ENCODE data around the gene GPR50. TPM values are rescaled to one million over a fixed set of nuclear protein-coding genes. Genes with fewer than 3 reads are reported as not detected.

Gene GPR50
- total RNA-seq, 3 donors from 2014 or later (not counting 1 experiment from before 2014, with no cell fraction given) = not detected

DNA sequence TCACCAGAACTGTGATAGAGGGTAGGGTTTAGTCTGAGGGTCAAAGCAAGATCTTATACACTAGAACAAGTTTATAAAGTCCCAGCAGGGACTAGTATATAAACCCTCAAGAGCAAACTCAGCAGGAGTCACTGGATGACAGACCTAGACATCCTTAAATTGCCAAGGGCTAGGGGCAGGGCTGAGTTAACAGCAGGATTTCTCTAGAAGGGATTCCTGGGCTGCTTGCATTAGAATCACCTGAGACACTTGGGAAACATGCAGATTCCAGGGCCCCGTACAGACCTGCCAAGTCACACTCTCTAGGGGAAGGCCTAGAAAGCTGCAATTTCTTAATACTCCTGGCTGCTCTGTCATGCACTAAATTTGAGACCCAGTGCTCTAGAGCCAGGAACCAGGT, 6.6 kb upstream of the GPR50 start:
- intact Hi-C loops (cut with micrococcal nuclease) = no loop called here
- ATAC-seq = no peak
- Histone ChIP-seq H3K9me3 (ENCODE audit: control insufficient read depth, insufficient read depth, low read length) (no peaks in the 10 kb centered on the region), H3K4me3 (ENCODE audit: low read length) (no peak overlapping the region), H3K27ac (ENCODE audit: low read length) (no peak overlapping the region), H3K4me1 (ENCODE audit: control insufficient read depth, insufficient read depth, low read length) (no peaks in the 10 kb centered on the region), H3K36me3 (ENCODE audit: control insufficient read depth, insufficient read depth, low read length) (no peaks in the 10 kb centered on the region), H3K27me3 (ENCODE audit: control insufficient read depth, insufficient read depth, low read length) (no peaks in the 10 kb centered on the region)
- TF ChIP-seq, protein P1, sequence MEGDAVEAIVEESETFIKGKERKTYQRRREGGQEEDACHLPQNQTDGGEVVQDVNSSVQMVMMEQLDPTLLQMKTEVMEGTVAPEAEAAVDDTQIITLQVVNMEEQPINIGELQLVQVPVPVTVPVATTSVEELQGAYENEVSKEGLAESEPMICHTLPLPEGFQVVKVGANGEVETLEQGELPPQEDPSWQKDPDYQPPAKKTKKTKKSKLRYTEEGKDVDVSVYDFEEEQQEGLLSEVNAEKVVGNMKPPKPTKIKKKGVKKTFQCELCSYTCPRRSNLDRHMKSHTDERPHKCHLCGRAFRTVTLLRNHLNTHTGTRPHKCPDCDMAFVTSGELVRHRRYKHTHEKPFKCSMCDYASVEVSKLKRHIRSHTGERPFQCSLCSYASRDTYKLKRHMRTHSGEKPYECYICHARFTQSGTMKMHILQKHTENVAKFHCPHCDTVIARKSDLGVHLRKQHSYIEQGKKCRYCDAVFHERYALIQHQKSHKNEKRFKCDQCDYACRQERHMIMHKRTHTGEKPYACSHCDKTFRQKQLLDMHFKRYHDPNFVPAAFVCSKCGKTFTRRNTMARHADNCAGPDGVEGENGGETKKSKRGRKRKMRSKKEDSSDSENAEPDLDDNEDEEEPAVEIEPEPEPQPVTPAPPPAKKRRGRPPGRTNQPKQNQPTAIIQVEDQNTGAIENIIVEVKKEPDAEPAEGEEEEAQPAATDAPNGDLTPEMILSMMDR (IDR thresholded peaks at IDR 0.05) = no peak
- Mint-ChIP-seq H3K27me3 (ENCODE audit: low read depth in 2 of 2) (peaks cover 4 to 36% of the 10 kb centered on the region in 2 donors), H3K36me3 (no peaks in the 10 kb centered on the region), H3K9me3 (no peaks in the 10 kb centered on the region), H3K4me3 (no peak overlapping the region), H3K4me1 (no peaks in the 10 kb centered on the region), H3K27ac (no peak overlapping the region)
- 88% methylated on average over 1 of the region's 1 CpG for WGBS (ENCODE audit: insufficient coverage)
- no peak for DNase-seq

DNA sequence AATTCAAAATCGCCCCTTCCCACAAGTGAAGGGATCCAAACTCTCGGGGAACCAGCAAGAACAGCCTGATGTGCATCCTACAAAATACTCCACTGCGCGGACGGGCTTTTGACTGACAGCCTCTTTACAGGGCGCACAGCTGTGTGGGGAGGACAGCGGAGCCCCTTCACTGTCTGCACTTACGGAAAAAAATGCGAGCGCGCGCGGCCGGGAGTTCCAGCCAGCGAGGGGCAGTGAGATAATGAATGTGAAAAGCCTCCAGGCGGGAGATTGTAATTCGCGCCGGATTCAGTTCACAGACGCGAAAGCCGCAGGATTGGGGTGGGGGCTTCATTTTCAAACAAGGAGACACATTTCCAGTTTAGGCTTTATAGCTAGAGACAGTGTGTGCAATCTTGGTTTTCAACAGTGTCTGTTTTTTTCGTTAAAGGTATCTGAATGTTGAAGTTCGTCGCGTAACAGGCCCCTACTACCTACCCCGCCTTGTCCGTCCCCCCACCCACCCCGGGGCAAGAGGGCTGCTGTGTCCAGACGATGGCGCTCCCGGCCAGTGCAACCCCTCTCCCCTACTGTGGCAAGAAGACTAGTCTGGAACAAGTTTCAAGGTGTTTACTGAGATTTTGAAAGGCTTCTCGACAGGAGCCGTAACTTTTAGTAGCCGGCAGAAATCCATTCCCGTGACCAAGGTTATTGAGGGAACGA, 1.7 kb upstream of the GPR50 start:
- WGBS (ENCODE audit: insufficient coverage) = 8% methylated on average over 28 of the region's 37 CpGs
- Mint-ChIP-seq H3K27me3 (ENCODE audit: low read depth in 2 of 2) (peaks cover 25 to 41% of the 10 kb centered on the region in 2 donors), H3K4me3 (no peak overlapping the region), H3K9me3 (no peaks in the 10 kb centered on the region), H3K27ac (no peak overlapping the region), H3K36me3 (no peaks in the 10 kb centered on the region), H3K4me1 (no peaks in the 10 kb centered on the region)
- no peak for ATAC-seq
- Histone ChIP-seq H3K9me3 (ENCODE audit: control insufficient read depth, insufficient read depth, low read length) (no peaks in the 10 kb centered on the region), H3K36me3 (ENCODE audit: control insufficient read depth, insufficient read depth, low read length) (no peaks in the 10 kb centered on the region), H3K4me1 (ENCODE audit: control insufficient read depth, insufficient read depth, low read length) (no peaks in the 10 kb centered on the region), H3K27me3 (ENCODE audit: control insufficient read depth, insufficient read depth, low read length) (peaks cover 7% of the 10 kb centered on the region), H3K4me3 (ENCODE audit: low read length) (no peak overlapping the region), H3K27ac (ENCODE audit: low read length) (no peak overlapping the region)
- TF ChIP-seq, protein P1 (IDR thresholded peaks at IDR 0.05) = no peak
- DNase-seq = no peak
- intact Hi-C loops (cut with micrococcal nuclease) = no loop called here

DNA sequence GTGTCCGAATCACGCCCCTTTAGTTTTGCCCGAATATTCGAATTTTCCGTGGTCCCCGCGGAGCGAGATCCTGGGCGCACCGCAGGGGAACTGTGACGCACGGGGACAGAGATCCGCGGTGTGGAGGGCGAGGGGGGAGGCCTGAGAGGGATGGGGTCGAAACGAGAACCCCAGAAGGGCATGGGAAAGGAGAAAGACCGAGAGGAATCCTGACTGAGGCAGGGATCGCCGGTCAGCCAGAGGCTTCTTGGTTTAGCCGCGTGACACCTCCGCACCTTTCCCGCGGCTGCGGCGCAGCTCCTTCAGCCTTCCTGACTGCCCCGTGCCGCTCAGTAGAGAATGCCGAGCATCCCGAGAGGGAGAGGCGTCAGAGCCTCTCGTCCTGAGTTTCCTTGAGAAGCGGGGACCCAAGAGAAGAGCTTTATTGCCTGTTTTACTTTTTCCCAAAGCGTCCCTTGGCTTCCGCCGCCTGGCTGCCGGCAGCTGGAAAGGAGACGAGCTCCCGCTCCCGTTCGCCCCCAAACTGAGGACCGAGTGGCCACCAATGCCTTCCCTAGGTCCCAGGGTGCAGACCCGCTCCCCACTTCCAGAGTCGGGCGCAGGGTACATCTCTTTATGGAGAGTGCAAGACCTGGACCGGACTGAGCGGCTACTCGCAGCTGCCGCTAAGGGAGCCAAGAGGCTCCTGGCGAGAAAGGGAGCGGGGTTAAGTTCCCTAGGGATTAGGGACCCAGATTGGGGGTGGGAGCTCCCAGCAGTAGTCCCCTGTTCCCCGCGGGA, 911 bp upstream of the GPR50 start:
- no peak overlapping the region for H3K4me3 ChIP-seq (ENCODE audit: low read length)
- H3K4me1 ChIP-seq (ENCODE audit: control insufficient read depth, insufficient read depth, low read length) = no peaks in the 10 kb centered on the region
- DNase-seq = no peak
- no peaks in the 10 kb centered on the region for H3K36me3 Mint-ChIP-seq
- no peaks in the 10 kb centered on the region for H3K9me3 ChIP-seq (ENCODE audit: control insufficient read depth, insufficient read depth, low read length)
- H3K9me3 Mint-ChIP-seq = no peaks in the 10 kb centered on the region
- no peaks in the 10 kb centered on the region for H3K4me1 Mint-ChIP-seq
- TF ChIP-seq, protein P1 (IDR thresholded peaks at IDR 0.05) = no peak
- H3K4me3 Mint-ChIP-seq = no peak overlapping the region
- peaks cover 7% of the 10 kb centered on the region for H3K27me3 ChIP-seq (ENCODE audit: control insufficient read depth, insufficient read depth, low read length)
- peaks cover 33 to 49% of the 10 kb centered on the region in 2 donors for H3K27me3 Mint-ChIP-seq (ENCODE audit: low read depth in 2 of 2)
- no peak for ATAC-seq
- no peak overlapping the region for H3K27ac Mint-ChIP-seq
- WGBS (ENCODE audit: insufficient coverage) = 16% methylated on average over 54 of the region's 54 CpGs
- H3K36me3 ChIP-seq (ENCODE audit: control insufficient read depth, insufficient read depth, low read length) = no peaks in the 10 kb centered on the region
- intact Hi-C loops (cut with micrococcal nuclease) = no loop called here
- H3K27ac ChIP-seq (ENCODE audit: low read length) = no peak overlapping the region

Measured in natural killer cell (primary cell).